Liver (tissue), 3 donors: Measurements from ENCODE around the gene DHRS12.

Source experiments
- ATF3 ChIP-seq: IDR thresholded peaks from 2 replicates; pipeline ENCODE4 v1.6.1; 2016; ENCODE audit warnings: antibody characterized with exemption
- JUND ChIP-seq, 2 donors: IDR thresholded peaks; 2 replicates each; pipeline ENCODE4 v1.6.1; 2016; ENCODE audit warnings: antibody characterized with exemption in 2 of 2
- TAF1 ChIP-seq: conservative IDR thresholded peaks from 2 replicates; pipeline ENCODE4 v1.6.1; 2016; ENCODE audit warnings: antibody characterized with exemption, mild to moderate bottlenecking
- TF ChIP-seq, protein P1 (sequence below): fragments of 150-350 bp; IDR thresholded peaks from 2 replicates; pipeline ENCODE4 v1.5.1; 2017; ENCODE audit warnings: improper control_type of control experiment, low read depth, low read length; ENCODE audit not compliant: missing input control
- donor health status: healthy.
- donor health status: healthy.

DNA sequence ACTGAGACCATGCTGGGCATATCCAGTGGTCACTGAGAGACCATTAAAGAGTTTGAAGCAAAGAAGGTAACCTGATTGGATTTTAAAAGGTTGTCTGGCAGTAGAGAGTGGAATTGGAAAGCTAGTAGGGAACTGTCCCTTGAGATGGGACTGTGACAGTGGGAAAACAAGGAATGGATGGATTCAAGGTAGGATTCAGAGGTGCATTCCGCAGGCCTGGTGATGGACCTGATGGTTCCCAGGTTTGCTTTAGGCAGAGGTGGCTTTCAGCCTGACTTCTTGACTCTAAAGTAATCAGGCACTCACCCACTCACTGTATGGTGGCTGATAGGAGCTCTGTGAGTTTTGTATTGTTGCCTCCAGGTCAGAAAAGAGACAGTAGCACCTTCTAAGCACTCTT, 73.0 kb downstream of the DHRS12 start:
- TF ChIP-seq, protein P1, sequence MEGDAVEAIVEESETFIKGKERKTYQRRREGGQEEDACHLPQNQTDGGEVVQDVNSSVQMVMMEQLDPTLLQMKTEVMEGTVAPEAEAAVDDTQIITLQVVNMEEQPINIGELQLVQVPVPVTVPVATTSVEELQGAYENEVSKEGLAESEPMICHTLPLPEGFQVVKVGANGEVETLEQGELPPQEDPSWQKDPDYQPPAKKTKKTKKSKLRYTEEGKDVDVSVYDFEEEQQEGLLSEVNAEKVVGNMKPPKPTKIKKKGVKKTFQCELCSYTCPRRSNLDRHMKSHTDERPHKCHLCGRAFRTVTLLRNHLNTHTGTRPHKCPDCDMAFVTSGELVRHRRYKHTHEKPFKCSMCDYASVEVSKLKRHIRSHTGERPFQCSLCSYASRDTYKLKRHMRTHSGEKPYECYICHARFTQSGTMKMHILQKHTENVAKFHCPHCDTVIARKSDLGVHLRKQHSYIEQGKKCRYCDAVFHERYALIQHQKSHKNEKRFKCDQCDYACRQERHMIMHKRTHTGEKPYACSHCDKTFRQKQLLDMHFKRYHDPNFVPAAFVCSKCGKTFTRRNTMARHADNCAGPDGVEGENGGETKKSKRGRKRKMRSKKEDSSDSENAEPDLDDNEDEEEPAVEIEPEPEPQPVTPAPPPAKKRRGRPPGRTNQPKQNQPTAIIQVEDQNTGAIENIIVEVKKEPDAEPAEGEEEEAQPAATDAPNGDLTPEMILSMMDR, result no peak
- no peak for TF ChIP-seq JUND (IDR thresholded peaks at IDR 0.05)
- TF ChIP-seq ATF3, result no peak
- no peak for TF ChIP-seq TAF1
